AG09319 (cell line): Measurements from ENCODE around the gene LYRM1.
"Not testable (repeated sequence)": the region's sequence is repeated elsewhere in the genome, so short reads cannot be mapped to it uniquely, and the experiment has no call there.

Source experiments
- DNase-seq: peaks from one replicate; pipeline ENCODE4 v3.0.0-alpha.2; 2010; ENCODE audit warnings: low read depth; ENCODE audit errors: extremely low read depth
- TF ChIP-seq, protein P1 (sequence below): IDR thresholded peaks from 2 replicates; pipeline ENCODE4 v1.5.1; 2011; ENCODE audit warnings: low read depth, mild to moderate bottlenecking, inconsistent platforms, low read length, moderate library complexity

LYRM1 gene

DNA sequence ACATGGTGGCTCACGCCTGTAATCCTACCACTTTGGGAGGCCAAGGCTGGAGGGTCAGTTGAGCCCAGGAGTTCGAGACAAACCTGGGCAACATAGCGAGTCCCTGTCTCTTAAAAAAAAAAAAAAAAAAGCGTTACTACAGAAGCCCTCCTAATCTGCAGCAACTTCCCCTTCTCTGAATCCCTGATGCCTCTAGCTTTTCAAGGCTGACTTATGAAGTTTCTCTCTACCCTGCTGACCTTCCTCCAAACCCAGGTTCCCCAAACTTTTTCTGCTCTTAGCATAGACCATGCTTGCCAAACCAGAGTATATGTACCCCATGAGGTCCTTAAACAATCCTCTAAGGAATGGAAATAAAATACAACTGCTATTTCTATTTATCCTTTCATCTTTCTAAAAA is 16.4 kb downstream of the LYRM1 start:
- DNase-seq = no peak
- TF ChIP-seq, protein P1, sequence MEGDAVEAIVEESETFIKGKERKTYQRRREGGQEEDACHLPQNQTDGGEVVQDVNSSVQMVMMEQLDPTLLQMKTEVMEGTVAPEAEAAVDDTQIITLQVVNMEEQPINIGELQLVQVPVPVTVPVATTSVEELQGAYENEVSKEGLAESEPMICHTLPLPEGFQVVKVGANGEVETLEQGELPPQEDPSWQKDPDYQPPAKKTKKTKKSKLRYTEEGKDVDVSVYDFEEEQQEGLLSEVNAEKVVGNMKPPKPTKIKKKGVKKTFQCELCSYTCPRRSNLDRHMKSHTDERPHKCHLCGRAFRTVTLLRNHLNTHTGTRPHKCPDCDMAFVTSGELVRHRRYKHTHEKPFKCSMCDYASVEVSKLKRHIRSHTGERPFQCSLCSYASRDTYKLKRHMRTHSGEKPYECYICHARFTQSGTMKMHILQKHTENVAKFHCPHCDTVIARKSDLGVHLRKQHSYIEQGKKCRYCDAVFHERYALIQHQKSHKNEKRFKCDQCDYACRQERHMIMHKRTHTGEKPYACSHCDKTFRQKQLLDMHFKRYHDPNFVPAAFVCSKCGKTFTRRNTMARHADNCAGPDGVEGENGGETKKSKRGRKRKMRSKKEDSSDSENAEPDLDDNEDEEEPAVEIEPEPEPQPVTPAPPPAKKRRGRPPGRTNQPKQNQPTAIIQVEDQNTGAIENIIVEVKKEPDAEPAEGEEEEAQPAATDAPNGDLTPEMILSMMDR = no peak

DNA sequence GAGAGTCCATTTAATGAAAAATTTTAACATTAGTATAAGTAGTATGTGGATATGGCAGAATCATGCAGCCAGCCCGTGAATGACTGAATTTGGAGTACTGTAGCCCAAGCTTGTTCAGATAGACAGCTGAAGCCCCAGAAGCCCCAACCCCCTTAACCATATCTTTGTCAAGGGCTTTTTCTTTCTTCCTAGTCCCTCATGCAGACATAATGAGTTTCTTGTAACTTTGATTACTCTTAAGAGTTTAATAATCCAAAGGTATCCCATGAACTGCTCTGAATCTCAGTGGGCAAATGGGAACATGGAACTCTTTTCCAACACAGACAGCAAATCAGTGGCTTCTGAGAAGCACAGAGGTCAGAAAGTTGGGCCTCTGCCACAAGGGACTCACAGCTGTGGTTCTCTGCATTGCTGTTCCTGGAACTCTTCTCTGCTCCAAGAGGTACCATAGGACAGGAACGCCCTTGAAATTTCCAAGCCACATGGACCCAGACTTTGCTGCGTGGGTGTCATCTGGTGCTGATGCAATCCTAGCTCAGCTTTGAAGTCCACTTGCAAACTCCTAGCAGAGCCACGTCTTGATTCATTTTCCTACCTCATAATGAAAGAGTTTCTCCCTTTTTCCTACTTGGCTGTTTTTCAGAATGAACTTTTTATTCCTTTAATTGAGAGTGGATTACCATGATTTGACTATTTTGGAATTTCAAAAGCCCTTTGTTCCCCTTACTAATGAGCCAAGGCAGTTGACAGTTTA is 18.1 kb downstream of the LYRM1 start:
- TF ChIP-seq, protein P1 = no peak
- DNase-seq = no peak

DNA sequence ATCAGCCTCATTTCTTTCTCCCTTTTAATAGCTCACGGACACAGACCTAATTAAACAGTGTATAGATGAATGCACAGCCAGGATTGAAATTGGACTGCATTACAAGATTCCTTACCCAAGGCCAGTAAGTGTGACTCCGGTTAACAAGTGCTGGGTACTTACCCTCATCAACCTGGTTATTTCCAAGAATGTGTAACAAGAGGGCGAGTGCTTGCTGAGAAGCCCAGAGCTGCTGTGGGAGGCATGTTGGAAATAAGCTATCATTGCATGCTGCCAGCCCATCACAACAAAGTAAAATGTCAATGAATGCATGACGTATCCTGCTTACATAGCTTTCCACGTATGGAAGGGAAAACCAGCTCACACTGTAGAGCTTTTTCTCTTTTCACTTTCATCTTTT is 19.5 kb downstream of the LYRM1 start:
- DNase-seq = no peak
- TF ChIP-seq, protein P1 = no peak

DNA sequence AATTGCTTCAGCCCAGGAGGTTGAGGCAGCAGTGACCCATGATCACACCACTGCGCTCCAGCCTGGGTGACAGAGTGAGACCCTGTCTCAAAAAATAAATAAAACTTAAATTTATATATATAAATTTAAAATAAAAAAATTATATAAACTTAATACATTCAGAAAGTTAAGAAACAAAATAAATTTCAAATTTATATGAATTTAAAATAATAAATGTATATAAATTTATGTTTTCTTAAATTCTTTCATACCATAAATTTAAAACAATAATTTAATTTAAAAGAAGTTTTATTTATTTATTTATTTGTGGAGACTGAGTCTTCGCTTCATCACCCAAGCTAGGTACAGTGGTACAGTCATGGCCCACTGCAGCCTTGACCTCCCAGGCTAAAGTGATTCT is 20.2 kb downstream of the LYRM1 start:
- TF ChIP-seq, protein P1 = no peak
- DNase-seq = no peak

DNA sequence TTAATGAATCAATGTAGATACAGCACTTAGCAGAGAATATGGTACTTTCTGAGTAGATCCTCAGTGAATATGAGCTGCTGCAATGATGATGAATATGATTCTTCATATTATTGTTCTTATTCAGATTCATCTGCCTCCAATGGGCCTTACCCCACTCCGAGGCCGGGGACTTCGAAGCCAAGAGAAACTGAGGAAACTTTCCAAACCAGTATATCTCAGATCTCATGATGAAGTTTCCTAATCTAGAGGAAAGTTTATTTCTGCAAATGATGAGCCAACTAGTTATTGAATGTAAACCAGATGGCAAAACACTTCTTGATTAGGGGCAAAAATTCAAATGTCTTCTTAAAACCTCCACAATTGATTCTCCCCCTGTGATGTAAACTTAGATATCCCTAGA is 23.3 kb downstream of the LYRM1 start:
- no peak for DNase-seq
- TF ChIP-seq, protein P1 = no peak

DNA sequence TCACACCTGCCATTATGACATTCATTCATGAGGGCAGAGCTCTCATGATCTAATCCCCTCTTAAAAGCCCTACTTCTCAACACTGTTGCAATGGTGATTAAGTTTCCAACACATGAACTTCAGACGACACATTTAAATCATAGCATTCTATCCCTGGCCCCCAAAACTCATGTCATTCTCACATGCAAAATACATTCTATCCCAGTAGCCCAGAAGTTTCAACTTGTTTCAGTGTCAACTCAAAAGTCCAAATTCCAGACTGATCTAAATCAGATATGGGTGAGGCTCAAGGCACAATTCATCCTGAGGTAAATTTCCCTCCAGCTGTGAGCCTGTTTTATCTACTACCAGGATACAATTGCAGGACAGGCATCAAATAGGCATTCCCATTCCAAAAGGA is 25.2 kb downstream of the LYRM1 start:
- TF ChIP-seq, protein P1 = no peak

DNA sequence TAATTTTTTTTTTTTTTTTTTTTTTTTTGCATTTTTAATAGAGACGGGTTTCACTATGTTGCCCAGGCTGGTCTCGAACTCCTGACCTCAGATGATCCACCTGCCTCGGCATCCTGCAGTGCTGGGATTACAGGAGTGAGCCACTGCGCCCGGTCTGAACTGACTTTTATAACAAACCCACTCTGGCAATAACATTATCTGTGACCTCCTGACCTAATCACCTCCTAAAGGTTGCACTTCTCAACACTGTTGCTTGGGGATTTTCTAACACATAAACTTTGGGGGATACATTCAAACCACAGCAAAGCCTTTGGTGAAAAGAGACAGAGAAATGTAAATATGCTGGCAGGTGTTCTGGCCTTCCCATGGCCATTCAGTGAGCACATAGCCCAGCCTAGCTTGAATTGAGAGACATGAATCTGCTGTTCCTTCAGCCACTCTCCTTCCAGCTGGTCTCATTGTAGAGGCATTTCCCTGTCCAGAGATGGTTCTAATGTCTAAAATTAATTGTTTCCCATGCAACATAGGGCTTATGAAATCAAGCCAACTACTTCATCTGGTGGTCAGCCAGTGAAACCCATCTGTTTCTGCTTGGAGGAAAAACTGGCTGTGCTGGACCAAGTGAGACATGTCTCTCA is 28.3 kb downstream of the LYRM1 start:
- peak; percentile 44 for DNase-seq
- TF ChIP-seq, protein P1 = no peak; the same call in 1 of the 2 replicates

More for the DNA sequence above, 25.2 kb downstream of the LYRM1 start:
- no peak for DNase-seq

DNA sequence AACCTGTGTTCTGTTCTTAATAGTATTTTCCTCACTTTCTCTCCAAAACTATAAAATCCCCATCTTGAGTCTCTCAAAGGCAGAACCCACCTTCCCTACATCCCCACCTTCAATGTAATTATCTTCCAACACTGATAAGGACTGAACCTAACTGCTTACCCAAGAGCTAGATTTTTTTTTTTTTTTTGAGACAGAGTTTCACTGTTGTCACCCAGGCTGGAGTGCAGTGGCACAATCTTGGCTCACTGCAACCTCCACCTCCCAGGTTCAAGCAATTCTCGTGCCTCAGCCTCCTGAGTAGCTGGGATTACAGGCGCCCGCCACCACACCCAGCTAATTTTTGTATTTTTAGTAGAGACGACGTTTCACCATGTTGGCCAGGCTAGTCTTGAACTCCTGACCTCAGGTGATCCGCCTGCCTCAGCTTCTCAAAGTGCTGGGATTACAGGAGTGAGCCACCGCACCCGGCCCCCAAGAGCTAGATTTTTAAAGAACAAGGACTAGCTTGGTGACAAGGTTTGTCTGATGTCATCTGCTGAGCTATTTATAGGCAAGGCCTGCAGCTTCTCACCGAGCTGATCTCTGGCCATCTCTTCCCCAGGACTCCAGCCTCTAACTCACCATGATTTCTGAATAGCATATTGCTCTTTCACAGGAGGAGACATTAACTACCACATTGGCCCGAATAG is 29.2 kb downstream of the LYRM1 start:
- not testable (repeated sequence) for DNase-seq
